ENCODE measurements around the gene SRA1. TPM values are rescaled to one million over a fixed set of nuclear protein-coding genes. Genes with fewer than 3 reads are reported as not detected.
"Not testable (repeated sequence)": the region's sequence is repeated elsewhere in the genome, so short reads cannot be mapped to it uniquely, and the experiment has no call there.

SRA1 gene
- total and polyA plus RNA-seq, 3 donors from 2014 or later, result 43.1 to 51.3 (median 49.0) TPM

GRCh38 chr5:140594169-140594568, 36.9 kb upstream of the SRA1 start:
- Histone ChIP-seq H3K4me3 (no peak overlapping the region), H3K36me3 (ENCODE audit: low read depth, missing control alignments) (no peaks in the 10 kb centered on the region), H3K27me3 (no peaks in the 10 kb centered on the region), H3K9me3 (no peaks in the 10 kb centered on the region), H3K27ac (peak overlapping the region; percentile 66 to 86), H3K4me1 (peaks cover 27% of the 10 kb centered on the region)
- intact Hi-C loops (cut with DNase I; ENCODE audit: low total_unique reads), result no loop called here
- WGBS, 2 donors, result 7 to 80% methylated on average over 1 to 3 of the region's 6 CpGs
- DNase-seq, result peak; percentile 48
- TF ChIP-seq CTCF (IDR thresholded peaks at IDR 0.05), result no peak
- TF ChIP-seq POLR2A (IDR thresholded peaks at IDR 0.05), result no peak

DNA sequence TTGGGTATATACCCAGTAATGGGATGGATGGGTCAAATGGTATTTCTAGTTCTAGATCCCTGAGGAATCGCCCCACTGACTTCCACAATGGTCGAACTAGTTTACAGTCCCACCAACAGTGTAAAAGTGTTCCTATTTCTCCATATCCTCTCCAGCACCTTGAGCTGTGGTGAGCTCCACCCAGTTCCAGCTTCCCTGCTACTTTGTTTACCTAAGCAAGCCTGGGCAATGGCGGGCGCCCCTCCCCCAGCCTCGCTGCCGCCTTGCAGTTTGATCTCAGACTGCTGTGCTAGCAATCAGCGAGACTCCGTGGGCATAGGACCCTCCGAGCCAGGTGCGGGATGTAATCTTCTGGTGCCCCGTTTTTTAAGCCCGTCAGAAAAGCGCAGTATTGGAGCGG, 35.8 kb upstream of the SRA1 start:
- H3K9me3 ChIP-seq; H3K27me3 ChIP-seq; intact Hi-C loops (cut with DNase I; ENCODE audit: low total_unique reads); H3K36me3 ChIP-seq (ENCODE audit: low read depth, missing control alignments); H3K27ac ChIP-seq; DNase-seq: not testable (repeated sequence)
- 68% methylated on average over 13 of the region's 14 CpGs; no CpG with 5 or more reads in 1 of the 2 donors for WGBS, 2 donors
- Histone ChIP-seq H3K4me3 (peak overlapping the region; percentile 9 to 34), H3K4me1 (peaks cover 30% of the 10 kb centered on the region)

- intact Hi-C loops (cut with DNase I; ENCODE audit: low total_unique reads), result no loop called here
- Histone ChIP-seq H3K9me3 (no peaks in the 10 kb centered on the region), H3K4me1 (peaks cover 30% of the 10 kb centered on the region), H3K4me3 (no peak overlapping the region), H3K27me3 (no peaks in the 10 kb centered on the region), H3K36me3 (ENCODE audit: low read depth, missing control alignments) (no peaks in the 10 kb centered on the region), H3K27ac (no peak overlapping the region)
- DNase-seq, result no peak
- TF ChIP-seq CTCF (IDR thresholded peaks at IDR 0.05), result no peak
- TF ChIP-seq POLR2A (IDR thresholded peaks at IDR 0.05), result no peak
- WGBS, 2 donors, result 78 to 94% methylated on average over 5 of the region's 5 CpGs
These were observed 34.6 kb upstream of the SRA1 start for GRCh38 chr5:140591747-140592372.

DNA sequence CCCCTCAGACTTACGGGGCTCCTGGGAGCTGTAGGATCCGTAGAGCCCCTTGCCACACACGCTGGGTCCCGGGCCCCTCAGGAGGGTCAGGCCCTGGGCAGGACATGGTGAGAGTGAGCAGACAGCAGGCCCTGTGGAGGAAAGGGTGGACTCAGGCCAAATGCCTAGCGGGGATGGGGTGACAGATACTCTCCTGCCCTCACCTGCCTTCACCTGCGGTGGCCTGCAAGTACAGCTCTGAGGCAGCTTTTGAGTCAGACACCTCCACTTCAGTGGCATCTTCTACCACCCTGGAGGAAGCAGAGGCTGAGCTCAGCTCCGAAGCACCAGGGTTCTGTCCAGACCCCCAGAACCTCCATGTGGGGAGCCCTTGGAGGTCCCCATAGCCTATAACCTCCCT, 33.6 kb upstream of the SRA1 start:
- 88 to 90% methylated on average over 7 of the region's 7 CpGs for WGBS, 2 donors
- Histone ChIP-seq H3K9me3 (no peaks in the 10 kb centered on the region), H3K4me1 (peaks cover 21% of the 10 kb centered on the region), H3K27me3 (no peaks in the 10 kb centered on the region), H3K4me3 (no peak overlapping the region), H3K36me3 (ENCODE audit: low read depth, missing control alignments) (no peaks in the 10 kb centered on the region), H3K27ac (no peak overlapping the region)
- DNase-seq, result no peak
- intact Hi-C loops (cut with DNase I; ENCODE audit: low total_unique reads), result no loop called here
- TF ChIP-seq POLR2A (IDR thresholded peaks at IDR 0.05), result no peak
- no peak for TF ChIP-seq CTCF (IDR thresholded peaks at IDR 0.05)

- no peak for TF ChIP-seq CTCF (IDR thresholded peaks at IDR 0.05)
- no peak for TF ChIP-seq POLR2A (IDR thresholded peaks at IDR 0.05)
- Histone ChIP-seq H3K4me3 (no peak overlapping the region), H3K27me3 (no peaks in the 10 kb centered on the region), H3K27ac (no peak overlapping the region), H3K4me1 (peaks cover 7% of the 10 kb centered on the region), H3K9me3 (no peaks in the 10 kb centered on the region), H3K36me3 (ENCODE audit: low read depth, missing control alignments) (no peaks in the 10 kb centered on the region)
- intact Hi-C loops (cut with DNase I; ENCODE audit: low total_unique reads), result no loop called here
- no peak for DNase-seq
- WGBS, 2 donors, result 55 to 59% methylated on average over 5 of the region's 5 CpGs
These were observed 31.2 kb upstream of the SRA1 start for GRCh38 chr5:140588311-140589070.

Measured in testis (tissue), 3 donors.